OCI-LY1 (cell line): ENCODE data around the gene SEC23IP.

Experiments used
- CTCF ChIP-seq: fragments of 200-600 bp; sonication (generic), shearing (Covaris generic); IDR thresholded peaks from 2 replicates; pipeline ENCODE4 v1.5.1; 2017; ENCODE audit warnings: mild to moderate bottlenecking, antibody characterized with exemption, low read length, moderate library complexity, mixed read lengths
- EZH2 ChIP-seq: fragments of 200-600 bp; sonication (generic), shearing (Covaris generic); IDR thresholded peaks from 2 replicates; pipeline ENCODE4 v1.8.0; 2017; ENCODE audit warnings: borderline replicate concordance, mixed run types, mild to moderate bottlenecking, antibody characterized with exemption, low read length, moderate library complexity, mixed read lengths

GRCh38 chr10:119878524-119878923, 14.0 kb upstream of the SEC23IP start:
- TF ChIP-seq CTCF (no peak), EZH2 (no peak)
